Osteoblast (primary cell): Measurements from ENCODE around the gene ARHGAP8. TPM values are rescaled to one million over a fixed set of nuclear protein-coding genes. Genes with fewer than 3 reads are reported as not detected.

Source experiments
- DNase-seq: peaks from one replicate; pipeline ENCODE4 v3.0.0; 2011; ENCODE audit warnings: low spot score, mixed read lengths; ENCODE audit not compliant: insufficient read length; ENCODE audit errors: missing footprints
- H2AFZ ChIP-seq: 2 replicates; pipeline ENCODE4 v1.6.0; 2011; ENCODE audit warnings: mild to moderate bottlenecking, low read length
- H3K27ac ChIP-seq: 2 replicates; pipeline ENCODE4 v1.5.1; 2011; ENCODE audit warnings: mild to moderate bottlenecking, low read depth, low read length, moderate library complexity
- H3K27me3 ChIP-seq: 2 replicates; pipeline ENCODE4 v1.6.0; 2012; ENCODE audit warnings: mild to moderate bottlenecking, control low read depth, inconsistent platforms, low read length, moderate library complexity; ENCODE audit not compliant: insufficient read depth
- H3K36me3 ChIP-seq: 2 replicates; pipeline ENCODE4 v1.5.1; 2011; ENCODE audit warnings: mild to moderate bottlenecking, low read length, control low read depth, moderate library complexity; ENCODE audit not compliant: insufficient read depth
- H3K4me1 ChIP-seq: 2 replicates; pipeline ENCODE4 v1.5.1; 2011; ENCODE audit warnings: mild to moderate bottlenecking, low read length, control low read depth, moderate library complexity; ENCODE audit not compliant: insufficient read depth
- H3K4me2 ChIP-seq: 2 replicates; pipeline ENCODE4 v1.6.0; 2011; ENCODE audit warnings: mild to moderate bottlenecking, low read length; ENCODE audit not compliant: insufficient read depth
- H3K4me3 ChIP-seq: fragments of 200-600 bp; sonication (generic); 3 replicates; pipeline ENCODE4 v1.5.1; 2012; ENCODE audit warnings: mild to moderate bottlenecking, low read length, inconsistent platforms; ENCODE audit not compliant: insufficient read depth
- H3K79me2 ChIP-seq: 2 replicates; pipeline ENCODE4 v1.6.0; 2012; ENCODE audit warnings: mild to moderate bottlenecking, low read length, control low read depth, inconsistent platforms; ENCODE audit not compliant: insufficient read depth
- H3K9me3 ChIP-seq: 2 replicates; pipeline ENCODE4 v1.5.1; 2011; ENCODE audit warnings: low read depth, low read length, control low read depth
- H4K20me1 ChIP-seq: 2 replicates; pipeline ENCODE4 v1.6.0; 2012; ENCODE audit warnings: mild to moderate bottlenecking, low read length, control low read depth; ENCODE audit not compliant: insufficient read depth
- total RNA-seq: library from RNA; depleted of rRNA; stranded (reverse); fragments of >200 nt; gene quantifications from 2 replicates; pipeline ENCODE4 v1.2.3, GENCODE V29; 2012
- TF ChIP-seq, protein P1 (sequence below): IDR thresholded peaks from 2 replicates; pipeline ENCODE4 v1.5.1; 2011; ENCODE audit warnings: mild to moderate bottlenecking, low read depth, low read length, moderate library complexity; ENCODE audit errors: extremely low read depth

ARHGAP8 gene
- total RNA-seq, 1 donor: 0.36 TPM

DNA sequence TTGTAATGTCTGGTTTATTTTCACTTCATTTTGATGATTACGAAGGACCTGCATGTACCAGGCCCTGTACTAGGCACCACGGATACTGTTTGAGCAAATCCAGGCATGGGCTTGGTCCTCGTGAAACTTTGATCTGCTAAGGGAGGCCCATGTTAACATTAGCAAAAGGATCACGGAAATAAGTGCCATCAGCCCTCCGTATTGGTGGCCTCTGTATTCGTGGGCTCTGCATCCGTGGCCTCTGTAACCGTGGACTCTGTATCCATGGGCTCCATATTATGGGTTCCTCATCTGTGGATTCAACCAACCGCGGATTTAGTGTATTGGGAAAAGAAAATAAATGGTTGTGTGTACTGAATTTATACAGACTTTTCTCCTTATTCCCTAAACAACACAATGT, 8.7 kb downstream of the ARHGAP8 start:
- H3K4me3 ChIP-seq: no peak overlapping the region
- no peak overlapping the region for H3K4me2 ChIP-seq
- TF ChIP-seq, protein P1, sequence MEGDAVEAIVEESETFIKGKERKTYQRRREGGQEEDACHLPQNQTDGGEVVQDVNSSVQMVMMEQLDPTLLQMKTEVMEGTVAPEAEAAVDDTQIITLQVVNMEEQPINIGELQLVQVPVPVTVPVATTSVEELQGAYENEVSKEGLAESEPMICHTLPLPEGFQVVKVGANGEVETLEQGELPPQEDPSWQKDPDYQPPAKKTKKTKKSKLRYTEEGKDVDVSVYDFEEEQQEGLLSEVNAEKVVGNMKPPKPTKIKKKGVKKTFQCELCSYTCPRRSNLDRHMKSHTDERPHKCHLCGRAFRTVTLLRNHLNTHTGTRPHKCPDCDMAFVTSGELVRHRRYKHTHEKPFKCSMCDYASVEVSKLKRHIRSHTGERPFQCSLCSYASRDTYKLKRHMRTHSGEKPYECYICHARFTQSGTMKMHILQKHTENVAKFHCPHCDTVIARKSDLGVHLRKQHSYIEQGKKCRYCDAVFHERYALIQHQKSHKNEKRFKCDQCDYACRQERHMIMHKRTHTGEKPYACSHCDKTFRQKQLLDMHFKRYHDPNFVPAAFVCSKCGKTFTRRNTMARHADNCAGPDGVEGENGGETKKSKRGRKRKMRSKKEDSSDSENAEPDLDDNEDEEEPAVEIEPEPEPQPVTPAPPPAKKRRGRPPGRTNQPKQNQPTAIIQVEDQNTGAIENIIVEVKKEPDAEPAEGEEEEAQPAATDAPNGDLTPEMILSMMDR: no peak
- H3K4me1 ChIP-seq: no peaks in the 10 kb centered on the region
- no peaks in the 10 kb centered on the region for H3K36me3 ChIP-seq
- peak; percentile 15 for DNase-seq
- no peaks in the 10 kb centered on the region for H3K9me3 ChIP-seq
- no peaks in the 10 kb centered on the region for H4K20me1 ChIP-seq
- no peaks in the 10 kb centered on the region for H3K79me2 ChIP-seq
- H3K27me3 ChIP-seq: peaks cover 3% of the 10 kb centered on the region
- no peak overlapping the region for H3K27ac ChIP-seq
- no peak overlapping the region for H2AFZ ChIP-seq

DNA sequence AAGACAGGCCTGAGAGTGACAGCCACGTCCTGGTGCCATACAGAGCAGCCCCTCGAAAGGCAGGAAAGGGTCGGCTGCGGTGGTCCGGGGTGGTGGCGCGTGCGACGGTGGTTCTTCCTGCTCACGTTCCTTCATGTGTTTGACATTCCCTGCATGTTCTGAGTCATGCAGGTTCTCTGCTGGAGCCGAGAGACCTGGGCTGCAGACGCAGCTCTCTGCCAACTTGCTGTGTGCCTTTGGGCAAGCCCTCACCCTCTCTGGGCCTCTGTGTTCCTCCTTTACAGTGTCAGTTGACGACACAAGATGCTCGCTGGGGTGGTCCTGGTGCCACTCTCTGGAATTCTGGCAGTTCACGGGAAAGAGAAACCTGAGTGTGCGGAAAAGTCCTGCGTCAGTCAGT, 12.0 kb downstream of the ARHGAP8 start:
- Histone ChIP-seq H3K4me3 (no peak overlapping the region), H3K9me3 (no peaks in the 10 kb centered on the region), H3K4me1 (no peaks in the 10 kb centered on the region), H3K4me2 (no peak overlapping the region), H3K27me3 (peaks cover 3% of the 10 kb centered on the region), H3K27ac (no peak overlapping the region), H4K20me1 (no peaks in the 10 kb centered on the region), H3K36me3 (no peaks in the 10 kb centered on the region), H3K79me2 (no peaks in the 10 kb centered on the region), H2AFZ (no peak overlapping the region)
- peak; percentile 31 for DNase-seq
- TF ChIP-seq, protein P1: no peak

GRCh38 chr22:44764974-44765373, 12.6 kb downstream of the ARHGAP8 start:
- Histone ChIP-seq H3K9me3 (no peaks in the 10 kb centered on the region), H3K4me2 (no peak overlapping the region), H3K4me1 (no peaks in the 10 kb centered on the region), H2AFZ (no peak overlapping the region), H3K27me3 (peaks cover 3% of the 10 kb centered on the region), H3K36me3 (no peaks in the 10 kb centered on the region), H4K20me1 (no peaks in the 10 kb centered on the region), H3K79me2 (no peaks in the 10 kb centered on the region), H3K27ac (no peak overlapping the region), H3K4me3 (no peak overlapping the region)
- no peak for DNase-seq
- TF ChIP-seq, protein P1: no peak

GRCh38 chr22:44765571-44766285, 13.4 kb downstream of the ARHGAP8 start:
- no peaks in the 10 kb centered on the region for H3K79me2 ChIP-seq
- no peak for DNase-seq
- H3K27ac ChIP-seq: no peak overlapping the region
- H2AFZ ChIP-seq: no peak overlapping the region
- no peaks in the 10 kb centered on the region for H3K4me1 ChIP-seq
- TF ChIP-seq, protein P1: no peak
- H3K27me3 ChIP-seq: peaks cover 3% of the 10 kb centered on the region
- no peak overlapping the region for H3K4me2 ChIP-seq
- no peaks in the 10 kb centered on the region for H3K36me3 ChIP-seq
- H4K20me1 ChIP-seq: no peaks in the 10 kb centered on the region
- H3K9me3 ChIP-seq: no peaks in the 10 kb centered on the region
- H3K4me3 ChIP-seq: no peak overlapping the region
